ENCODE results near the gene KCNQ4.

Gene KCNQ4

GRCh38 chr1:40844079-40844478 is 60.5 kb downstream of the KCNQ4 start:
- DNase-seq: no peak

DNA sequence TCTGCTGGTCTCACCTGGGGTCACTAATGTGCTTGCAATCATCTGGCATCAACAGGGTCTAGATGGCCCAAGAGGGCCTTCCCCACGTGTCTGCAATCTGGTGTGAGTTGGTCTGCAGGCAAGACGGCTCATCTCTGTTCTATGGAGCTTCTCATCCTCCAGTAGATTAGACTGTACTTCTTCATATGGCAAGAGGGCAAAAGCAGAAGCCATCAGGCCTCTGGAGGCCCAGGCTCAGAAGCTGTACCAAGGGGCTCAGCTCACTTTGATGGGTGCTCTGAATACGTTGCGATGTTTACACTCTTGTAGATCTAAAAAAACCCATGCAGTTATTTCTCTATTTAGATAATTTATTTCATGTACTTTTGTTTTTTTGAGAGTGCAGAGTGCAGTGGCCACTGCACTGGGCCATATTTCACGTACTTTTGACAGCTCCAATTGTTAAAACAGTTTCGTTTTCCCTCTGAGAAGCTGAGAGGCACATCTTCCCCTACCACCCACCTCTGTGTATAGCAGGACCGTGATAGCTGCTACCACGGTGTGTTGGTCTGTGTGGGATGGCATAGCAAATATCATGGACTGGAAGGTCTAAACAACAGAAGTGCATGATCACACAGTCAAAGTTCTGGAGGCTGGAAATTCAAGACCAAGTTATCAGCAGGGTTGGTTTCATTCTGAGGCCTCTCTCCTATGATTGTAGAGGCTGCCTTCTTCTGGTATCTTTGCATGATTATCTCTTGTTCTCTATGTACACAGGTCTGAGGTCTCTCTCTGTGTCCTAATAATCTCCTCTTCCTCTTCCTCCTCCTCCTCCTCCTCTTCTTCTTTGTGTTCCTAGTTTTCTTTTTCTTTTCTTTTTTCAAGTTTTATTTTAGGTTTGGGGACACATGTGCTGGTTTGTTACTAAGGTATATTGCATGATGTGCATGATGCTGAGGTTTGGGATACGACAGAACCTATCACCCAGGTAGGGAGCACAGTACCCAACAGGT is 61.6 kb downstream of the KCNQ4 start:
- DNase-seq: no peak

DNA sequence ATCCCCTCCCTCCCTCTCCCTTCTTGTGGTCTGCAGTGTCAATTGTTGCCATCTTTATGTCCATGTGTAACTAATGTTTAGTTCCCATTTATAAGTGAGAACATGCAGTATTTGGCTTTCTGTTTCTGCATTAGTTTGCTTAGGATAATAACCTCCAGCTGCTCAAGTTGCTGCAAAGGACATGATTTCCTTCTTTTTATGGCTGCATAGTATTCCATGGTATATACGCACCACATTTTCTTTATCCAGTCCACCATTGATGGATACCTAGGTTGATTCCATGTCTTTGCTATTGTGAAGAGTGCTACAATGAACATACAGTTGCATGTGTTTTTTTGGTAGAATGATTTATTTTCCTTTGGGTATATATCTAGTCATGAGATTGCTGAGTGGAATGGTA is 62.3 kb downstream of the KCNQ4 start:
- no peak for DNase-seq

DNA sequence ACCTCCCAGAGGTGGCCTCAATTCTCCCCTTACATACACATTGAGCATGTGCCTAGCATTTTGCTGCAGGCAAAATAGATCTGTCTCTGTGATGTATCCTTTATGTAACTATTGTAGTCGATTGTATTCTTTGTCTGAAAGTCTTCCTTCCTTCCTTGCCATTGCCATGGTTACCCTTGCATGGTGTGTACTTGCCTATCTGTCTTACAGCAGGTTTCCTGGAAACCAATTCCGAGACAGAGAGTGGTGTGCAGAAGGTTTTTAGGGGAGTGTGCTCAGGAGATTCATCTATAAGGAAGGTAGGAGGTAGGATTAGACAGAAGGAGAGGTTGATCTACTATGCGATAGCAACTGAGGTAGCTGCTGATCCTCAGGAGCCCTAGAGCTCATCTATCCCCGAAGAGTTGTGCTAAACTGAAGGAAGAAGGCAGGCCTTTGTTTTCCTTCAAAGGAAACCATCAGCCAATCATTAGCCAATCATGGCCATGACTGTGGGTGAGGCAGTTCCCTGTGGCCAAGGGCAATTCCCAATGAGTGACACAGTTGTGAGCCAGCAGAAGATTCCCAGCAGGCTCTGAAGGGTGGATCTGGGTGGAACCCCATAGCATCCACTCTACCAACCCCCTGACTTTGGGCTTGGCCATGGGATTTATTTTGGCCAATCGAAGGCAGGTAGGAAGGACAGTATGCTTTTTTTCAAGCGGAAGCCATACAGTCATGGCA is 63.6 kb downstream of the KCNQ4 start:
- no peak for DNase-seq

- no peak for DNase-seq
These were observed 65.1 kb downstream of the KCNQ4 start for GRCh38 chr1:40848530-40849189.

DNA sequence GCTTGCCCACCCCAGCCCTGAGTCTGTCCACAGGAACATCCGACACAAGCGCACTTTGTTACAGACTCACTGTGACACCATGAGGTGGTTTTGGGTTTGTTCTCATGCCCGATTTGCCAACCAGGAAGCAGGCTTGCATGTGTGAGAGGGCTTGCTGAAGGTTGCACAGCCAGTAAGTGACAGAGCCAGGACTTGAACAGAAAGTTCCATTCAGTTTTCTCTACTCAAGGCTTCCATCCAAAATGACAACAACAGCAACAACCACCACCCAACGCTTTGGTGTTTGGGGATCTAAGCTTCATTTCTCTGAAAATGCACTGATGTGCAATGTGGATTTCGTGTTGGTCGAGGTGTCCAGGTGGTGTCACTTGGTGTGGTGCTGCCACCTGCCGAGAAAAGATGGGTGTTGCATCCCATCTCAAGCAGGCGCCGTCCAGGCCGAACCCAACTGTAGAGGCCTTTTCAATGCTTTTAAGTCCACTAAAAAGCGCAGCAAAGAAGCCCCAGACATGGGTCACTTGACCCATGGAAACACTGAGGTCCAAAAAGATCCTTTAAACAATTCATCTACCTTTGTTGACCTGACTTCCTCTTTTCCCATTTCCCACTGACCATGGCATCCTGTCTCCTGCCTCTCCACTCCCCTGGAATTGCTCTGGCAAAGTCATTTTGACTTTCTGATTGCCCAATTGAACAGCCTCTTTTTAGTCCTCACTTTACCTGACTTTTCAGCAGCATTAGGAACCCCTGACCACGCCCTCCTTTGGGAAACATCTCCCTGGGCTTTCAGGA is 66.4 kb downstream of the KCNQ4 start:
- peak; percentile 80 for DNase-seq

- no peak for DNase-seq
These were observed 68.1 kb downstream of the KCNQ4 start for GRCh38 chr1:40851643-40852042.

GRCh38 chr1:40853113-40853884 is 69.7 kb downstream of the KCNQ4 start:
- DNase-seq: no peak

DNA sequence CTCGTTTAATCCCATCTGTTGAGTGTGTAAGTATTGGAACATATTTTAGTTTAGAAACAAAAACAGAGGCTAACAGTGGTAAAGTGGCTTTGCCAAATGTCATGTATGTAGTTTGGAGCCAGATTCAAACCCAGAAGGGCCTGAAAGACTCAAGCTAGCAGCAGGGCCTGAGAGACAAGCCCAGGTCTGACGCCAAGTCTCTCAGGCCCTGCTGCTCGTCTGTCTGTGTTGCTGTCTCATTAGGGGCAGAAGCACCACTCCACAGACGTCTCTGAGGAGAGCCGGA is 70.2 kb downstream of the KCNQ4 start:
- DNase-seq: no peak

GRCh38 chr1:40855513-40855912 is 71.9 kb downstream of the KCNQ4 start:
- DNase-seq: no peak

- DNase-seq: no peak
These were observed 72.5 kb downstream of the KCNQ4 start for GRCh38 chr1:40856116-40856515.

DNA sequence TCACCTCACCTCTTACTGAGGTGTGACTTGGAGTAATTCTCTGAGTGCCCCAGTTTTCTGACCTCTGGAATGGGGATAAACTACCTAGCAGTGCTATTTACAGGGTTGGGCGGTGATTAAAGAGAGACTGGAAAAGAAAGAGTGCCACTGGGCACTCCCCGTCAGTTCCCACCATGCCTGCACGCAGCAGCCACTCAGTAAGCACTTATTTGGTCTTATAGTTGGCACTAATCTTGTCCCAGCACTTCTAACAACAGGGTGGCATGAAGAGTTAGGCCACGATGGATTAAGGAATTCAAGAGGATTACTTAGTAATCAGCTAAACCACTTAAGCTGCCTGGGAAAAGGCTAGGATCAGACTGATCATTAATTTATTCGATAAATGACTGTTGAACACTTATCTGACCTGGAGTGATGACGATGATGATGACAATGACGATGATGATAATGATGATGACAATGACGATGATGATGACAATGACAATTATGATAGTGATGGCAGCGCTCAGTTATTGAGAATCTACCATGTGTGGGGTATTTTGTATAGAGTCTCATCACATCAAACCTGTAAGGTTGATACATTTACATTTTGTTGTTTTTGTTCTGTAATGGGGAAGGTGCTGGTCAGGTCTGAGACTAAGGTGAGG is 73.2 kb downstream of the KCNQ4 start:
- DNase-seq: no peak

DNA sequence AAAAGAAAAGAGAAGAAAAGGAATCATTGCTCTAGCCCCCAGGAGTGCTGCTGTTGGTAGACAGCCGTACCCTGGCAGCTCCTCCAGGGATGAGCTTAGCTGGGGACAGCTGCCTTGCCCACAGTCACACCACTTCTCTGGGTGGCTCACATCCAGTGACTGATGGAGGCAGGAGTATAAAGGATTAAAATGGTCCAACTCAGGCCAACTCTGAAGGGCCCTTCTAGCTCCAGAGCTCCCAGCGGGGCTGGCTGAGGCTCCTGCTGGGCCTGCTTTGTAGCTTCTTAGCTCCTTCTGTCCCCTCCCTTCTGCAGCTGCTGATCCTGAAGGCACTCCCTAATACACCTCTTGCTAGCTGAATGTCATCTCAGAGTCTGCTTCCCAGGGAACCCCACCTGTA is 74.2 kb downstream of the KCNQ4 start:
- DNase-seq: no peak

DNA sequence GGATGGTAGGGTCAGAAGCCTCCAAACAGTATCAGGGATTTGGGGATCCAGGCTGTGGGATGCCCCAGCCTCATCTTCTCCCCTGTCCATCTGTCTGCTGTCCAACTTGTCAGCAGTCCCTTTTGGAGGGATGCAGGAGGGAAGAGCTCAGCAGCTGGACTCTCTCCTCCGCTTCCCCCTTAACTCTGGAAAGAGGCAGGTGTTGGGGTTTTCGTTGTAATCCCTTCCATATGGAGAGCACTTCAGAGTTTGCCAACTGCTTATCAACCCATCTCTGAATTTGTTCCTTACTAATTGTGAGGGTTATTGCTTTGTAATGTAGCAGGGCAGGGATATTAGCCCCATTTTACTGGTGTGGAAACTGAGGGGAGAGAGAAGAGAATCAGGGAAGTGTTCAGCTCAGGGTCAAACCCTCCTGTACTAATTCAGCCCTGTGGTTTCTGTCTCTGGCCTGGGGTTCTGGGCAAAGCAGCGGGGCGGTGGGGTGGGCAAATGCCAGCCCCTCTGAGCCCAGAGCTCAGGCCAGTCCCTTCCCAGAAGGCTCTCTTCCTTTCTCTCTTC is 75.3 kb downstream of the KCNQ4 start:
- DNase-seq: no peak

DNA sequence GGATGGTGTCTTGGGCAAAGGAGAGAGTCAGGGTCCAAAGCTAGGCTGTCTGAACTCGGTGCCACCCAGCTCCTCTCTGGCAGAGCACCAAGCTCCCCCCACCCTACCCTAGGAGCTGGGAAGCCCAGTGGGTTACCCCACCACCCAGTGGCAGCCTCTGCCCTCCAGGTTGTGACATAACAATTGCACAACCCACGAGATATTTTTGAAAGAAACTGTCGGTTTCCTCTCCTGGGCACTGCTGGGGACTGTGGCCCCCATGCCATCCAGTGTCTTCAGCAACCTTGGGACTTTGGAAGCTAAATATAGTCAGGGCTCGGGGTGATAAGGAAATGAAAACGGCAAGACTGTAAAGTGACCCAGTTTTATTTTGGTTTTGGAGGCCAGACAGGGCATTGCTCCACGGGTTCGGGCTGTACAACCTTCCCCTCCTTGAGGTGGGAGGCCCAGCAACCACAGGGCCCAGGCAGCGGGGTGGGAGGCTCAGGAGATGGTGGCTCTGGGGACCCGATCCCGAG is 77.2 kb downstream of the KCNQ4 start:
- DNase-seq: no peak

DNA sequence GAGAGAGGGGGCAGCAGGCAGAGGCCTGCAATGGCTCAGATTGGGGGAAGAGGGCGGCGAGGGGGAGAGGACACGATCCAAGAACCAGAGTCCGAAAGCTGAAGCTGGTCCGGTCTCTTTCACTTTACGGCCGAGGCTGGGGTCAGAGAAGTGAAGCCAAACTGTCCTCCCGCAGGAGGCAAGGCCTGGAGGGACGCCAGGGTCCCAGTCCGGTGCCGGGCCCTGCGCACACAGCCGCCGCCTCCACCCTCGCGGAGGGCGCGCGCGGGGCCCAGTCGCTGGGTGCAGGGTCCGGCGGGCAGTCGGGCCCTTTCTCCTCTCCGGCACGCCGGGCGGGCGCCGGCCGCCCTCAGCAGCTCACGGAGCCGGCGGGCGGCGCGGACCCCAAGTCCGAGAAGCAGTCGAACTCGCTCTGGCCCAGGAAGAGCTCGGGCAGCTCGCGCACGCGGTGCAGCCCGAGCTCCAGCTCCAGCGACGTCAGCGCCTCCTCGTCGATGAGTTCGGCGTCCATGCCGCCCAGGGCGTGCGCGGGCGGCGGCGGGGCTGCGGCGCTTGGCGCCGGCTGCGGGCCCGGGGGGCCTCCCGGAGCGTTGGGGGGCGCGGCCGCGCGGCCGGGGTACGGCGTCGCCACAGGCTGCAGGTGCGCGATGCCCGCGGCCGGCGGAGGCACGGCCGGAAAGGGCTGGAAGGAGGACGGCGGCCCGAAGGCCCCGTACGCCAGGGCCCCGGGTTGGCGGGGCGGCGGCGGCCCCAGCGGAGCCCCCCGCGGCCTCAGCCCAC is 77.8 kb downstream of the KCNQ4 start:
- DNase-seq: peak; percentile 35

- DNase-seq: peak; percentile 93
These were observed 78.6 kb downstream of the KCNQ4 start, which contains the start of gene CITED4 for GRCh38 chr1:40862008-40862863. TSS of gene CITED4 (minus strand) at chr1:40862363. CDS start at chr1:40862127, 236 bp downstream.

GRCh38 chr1:40868051-40868723 is 84.6 kb downstream of the KCNQ4 start:
- DNase-seq: no peak

Measured in stimulated activated CD4-positive, alpha-beta T cell treated with anti-CD3 and anti-CD28 coated beads, Interleukin-1b, Interleukin-23, amount 100 ng/mL, for 48 hours (primary cell).